RWPE2 (cell line): ENCODE measurements around the gene CDH4.

Experiments used
- ATAC-seq: fragments of 200-7000 bp; cut with Tn5 transposase; 3 replicates; pipeline ENCODE4 v1.9.1; 2021; ENCODE audit warnings: low read depth
- DNase-seq: peaks from one replicate; pipeline ENCODE4 v3.0.0-alpha.2; 2020; ENCODE audit warnings: low spot score
- H3K27ac ChIP-seq: fragments of 450-650 bp; 2 replicates; pipeline ENCODE4 v1.5.1; 2017; ENCODE audit warnings: mild to moderate bottlenecking; ENCODE audit not compliant: poor library complexity, severe bottlenecking
- H3K27me3 ChIP-seq: fragments of 250-450 bp; sonication (Bioruptor Pico); 2 replicates; pipeline ENCODE4 v1.5.1; 2021; ENCODE audit warnings: mild to moderate bottlenecking, moderate library complexity; ENCODE audit not compliant: insufficient read depth, poor library complexity, severe bottlenecking
- H3K36me3 ChIP-seq: fragments of 250-450 bp; sonication (Bioruptor Pico); 2 replicates; pipeline ENCODE4 v1.5.1; 2020; ENCODE audit warnings: low read depth, mild to moderate bottlenecking, moderate library complexity
- H3K4me1 ChIP-seq: fragments of 250-450 bp; sonication (Bioruptor Pico); 2 replicates; pipeline ENCODE4 v1.5.1; 2021; ENCODE audit warnings: mild to moderate bottlenecking, moderate library complexity; ENCODE audit not compliant: insufficient read depth, poor library complexity, severe bottlenecking
- H3K4me3 ChIP-seq: fragments of 250-450 bp; sonication (Bioruptor Pico); 2 replicates; pipeline ENCODE4 v1.5.1; 2021; ENCODE audit warnings: mild to moderate bottlenecking, moderate library complexity; ENCODE audit not compliant: severe bottlenecking
- H3K9me3 ChIP-seq: fragments of 250-450 bp; sonication (Bioruptor Pico); 2 replicates; pipeline ENCODE4 v1.5.1; 2021; ENCODE audit warnings: mild to moderate bottlenecking, moderate library complexity; ENCODE audit not compliant: severe bottlenecking
- CTCF ChIP-seq: fragments of 450-650 bp; IDR thresholded peaks from one replicate; pipeline ENCODE4 v1.5.1; 2017; ENCODE audit warnings: mild to moderate bottlenecking, moderate library complexity; ENCODE audit not compliant: poor library complexity, severe bottlenecking

The CDH4 gene

GRCh38 chr20:61890210-61890609 lies 638.1 kb downstream of the CDH4 start:
- Histone ChIP-seq H3K4me3 (no peak overlapping the region), H3K4me1 (no peaks in the 10 kb centered on the region), H3K9me3 (no peaks in the 10 kb centered on the region), H3K27ac (no peak overlapping the region), H3K27me3 (no peaks in the 10 kb centered on the region), H3K36me3 (no peaks in the 10 kb centered on the region)
- DNase-seq (no peak), ATAC-seq (no peak)
- TF ChIP-seq CTCF: no peak

GRCh38 chr20:61891476-61891875 lies 639.4 kb downstream of the CDH4 start:
- H3K36me3 ChIP-seq: no peaks in the 10 kb centered on the region
- H3K27me3 ChIP-seq: no peaks in the 10 kb centered on the region
- H3K27ac ChIP-seq: no peak overlapping the region
- DNase-seq (no peak), ATAC-seq (no peak)
- no peak for TF ChIP-seq CTCF
- H3K4me1 ChIP-seq: no peaks in the 10 kb centered on the region
- H3K9me3 ChIP-seq: no peaks in the 10 kb centered on the region
- H3K4me3 ChIP-seq: no peak overlapping the region

GRCh38 chr20:61891916-61892649 lies 640.0 kb downstream of the CDH4 start:
- Histone ChIP-seq H3K36me3 (no peaks in the 10 kb centered on the region), H3K27ac (no peak overlapping the region), H3K4me3 (no peak overlapping the region), H3K27me3 (no peaks in the 10 kb centered on the region), H3K9me3 (no peaks in the 10 kb centered on the region), H3K4me1 (no peaks in the 10 kb centered on the region)
- no peak for ATAC-seq
- no peak for DNase-seq
- TF ChIP-seq CTCF: no peak

GRCh38 chr20:61895016-61895415 lies 643.0 kb downstream of the CDH4 start:
- no peak for DNase-seq
- Histone ChIP-seq H3K9me3 (no peaks in the 10 kb centered on the region), H3K27ac (no peak overlapping the region), H3K36me3 (no peaks in the 10 kb centered on the region), H3K27me3 (no peaks in the 10 kb centered on the region), H3K4me3 (no peak overlapping the region), H3K4me1 (no peaks in the 10 kb centered on the region)
- no peak for TF ChIP-seq CTCF
- no peak for ATAC-seq

GRCh38 chr20:61895686-61896057 lies 643.6 kb downstream of the CDH4 start:
- H3K27ac ChIP-seq: no peak overlapping the region
- H3K4me1 ChIP-seq: no peaks in the 10 kb centered on the region
- H3K9me3 ChIP-seq: no peaks in the 10 kb centered on the region
- H3K27me3 ChIP-seq: no peaks in the 10 kb centered on the region
- no peaks in the 10 kb centered on the region for H3K36me3 ChIP-seq
- no peak; the same call in 2 of the 3 replicates for ATAC-seq
- no peak overlapping the region for H3K4me3 ChIP-seq
- no peak for DNase-seq
- TF ChIP-seq CTCF: no peak
